AG10803 (cell line): ENCODE results near the gene MKNK2.
A peak's percentile ranks its signal among the peaks of the same experiment; 100 is the strongest.

Source experiments
- DNase-seq: peaks from one replicate; pipeline ENCODE4 v3.0.0; 2010; ENCODE audit warnings: low read depth
- H3K4me3 ChIP-seq: 2 replicates; pipeline ENCODE4 v1.5.1; 2011; ENCODE audit warnings: mild to moderate bottlenecking, low read length, control low read depth
- CTCF ChIP-seq: conservative IDR thresholded peaks from 2 replicates; pipeline ENCODE4 v1.5.1; 2011; ENCODE audit warnings: mild to moderate bottlenecking, low read length, control low read depth, inconsistent platforms

The MKNK2 gene

GRCh38 chr19:2053601-2054389 lies 2.8 kb upstream of the MKNK2 start:
- no peak overlapping the region for H3K4me3 ChIP-seq
- TF ChIP-seq CTCF = no peak
- DNase-seq = no peak

- no peak for TF ChIP-seq CTCF
- no peak for DNase-seq
- no peak overlapping the region for H3K4me3 ChIP-seq
Observed at GRCh38 chr19:2051773-2052704, 995 bp upstream of the MKNK2 start.

GRCh38 chr19:2050349-2050990 lies 574 bp downstream of the MKNK2 start:
- DNase-seq = no peak
- peak overlapping the region; percentile 88 for H3K4me3 ChIP-seq
- no peak for TF ChIP-seq CTCF

- DNase-seq = peak; percentile 66
- TF ChIP-seq CTCF = no peak
- H3K4me3 ChIP-seq = peak overlapping the region; percentile 88
Observed at GRCh38 chr19:2049741-2050348, 1.2 kb downstream of the MKNK2 start.

- no peak for DNase-seq
- peak overlapping the region; percentile 88 for H3K4me3 ChIP-seq
- no peak for TF ChIP-seq CTCF
Observed at GRCh38 chr19:2048959-2049740, 1.9 kb downstream of the MKNK2 start.
